Stimulated activated CD8-positive, alpha-beta memory T cell treated with anti-CD3 and anti-CD28 coated beads, Interleukin-15, amount 100 ng/mL, for 24 hours (primary cell): ENCODE results near the gene AKAP13.
"Not testable (repeated sequence)": the region's sequence is repeated elsewhere in the genome, so short reads cannot be mapped to it uniquely, and the experiment has no call there.

Source experiments
- DNase-seq: peaks from one replicate; pipeline ENCODE4 v3.0.0-alpha.2; 2020; ENCODE audit warnings: low read depth

Gene AKAP13

DNA sequence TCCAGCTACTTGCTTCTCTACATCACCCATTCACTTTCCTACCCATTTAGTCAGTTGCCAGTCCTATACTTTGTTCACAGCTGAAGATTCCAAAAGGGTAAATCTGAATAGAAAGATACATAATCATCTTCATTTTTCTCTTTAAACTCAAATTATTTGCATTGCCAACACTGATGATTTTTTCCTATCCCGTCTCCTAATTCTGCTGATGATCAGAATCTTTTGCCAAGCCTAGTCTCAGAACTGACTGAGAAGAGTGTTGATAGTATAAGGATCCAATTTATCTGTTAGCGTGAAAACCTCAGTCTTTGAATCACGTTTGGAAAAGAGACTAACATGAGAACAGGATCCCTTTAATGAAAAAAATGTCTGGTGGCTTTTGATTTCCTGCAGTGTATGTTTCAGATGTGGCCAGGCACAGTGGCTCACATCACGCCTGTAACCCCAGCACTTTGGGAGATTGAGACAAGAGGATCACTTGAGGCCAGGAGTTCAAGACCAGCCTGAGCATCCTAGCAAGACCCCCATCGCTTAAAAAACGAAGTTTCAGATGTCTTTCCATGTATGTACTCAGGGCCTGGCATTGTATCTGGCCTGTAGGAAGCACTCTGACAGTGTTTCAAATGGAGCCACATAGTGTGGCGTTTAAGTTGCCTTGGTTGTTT is 244.9 kb downstream of the AKAP13 start:
- DNase-seq = no peak

DNA sequence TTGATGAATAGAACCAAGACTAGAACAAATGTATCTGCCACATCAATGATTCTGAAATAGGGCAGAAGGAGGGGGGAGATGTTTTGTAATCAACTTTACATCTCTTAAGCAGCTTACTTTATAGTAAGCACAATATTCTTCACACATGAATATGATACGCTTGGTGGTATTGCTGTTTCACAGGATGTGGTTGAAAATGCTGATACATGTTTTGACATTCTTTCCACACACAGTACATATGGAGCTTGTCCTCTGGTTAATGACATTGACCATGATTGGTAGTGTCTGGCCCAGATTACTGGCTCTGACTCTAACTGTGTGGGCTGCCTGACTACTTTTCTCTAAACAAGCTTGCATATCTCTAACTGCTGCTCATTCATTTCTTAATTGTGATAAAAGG is 245.5 kb downstream of the AKAP13 start:
- DNase-seq = no peak

DNA sequence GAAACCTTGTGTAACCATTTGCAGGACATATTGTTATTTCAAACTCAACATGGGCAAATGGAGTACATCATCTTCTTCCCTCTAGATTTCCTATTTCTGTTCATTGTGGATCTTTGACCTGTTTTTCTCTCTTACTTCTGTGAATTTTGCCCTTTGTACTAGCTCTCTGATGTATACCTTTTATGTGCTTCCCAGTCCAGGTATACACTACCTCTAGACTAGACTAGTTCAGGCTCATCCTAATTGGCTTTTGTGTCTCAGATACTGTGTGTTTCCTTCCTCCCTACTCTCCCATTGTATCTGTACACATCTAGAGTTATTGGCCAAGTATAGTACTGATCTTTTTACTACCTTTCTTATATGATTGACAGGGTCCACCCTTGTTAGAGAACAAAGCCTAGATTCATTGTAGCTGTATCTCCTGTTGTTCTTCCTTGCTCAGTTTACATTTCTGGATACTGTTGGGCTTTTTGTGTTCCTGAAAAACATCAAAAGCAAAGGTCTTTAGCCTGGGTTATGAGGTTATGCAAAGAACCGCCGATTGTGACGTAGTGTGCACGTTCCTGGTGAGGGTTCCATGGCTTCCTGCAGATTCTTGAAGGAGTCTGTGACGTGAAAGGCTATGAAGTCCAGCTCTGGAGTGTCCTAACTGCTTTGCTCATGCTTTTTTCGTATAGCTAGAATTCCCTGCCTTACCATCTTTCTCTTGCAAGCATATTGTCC is 247.0 kb downstream of the AKAP13 start:
- DNase-seq = no peak

DNA sequence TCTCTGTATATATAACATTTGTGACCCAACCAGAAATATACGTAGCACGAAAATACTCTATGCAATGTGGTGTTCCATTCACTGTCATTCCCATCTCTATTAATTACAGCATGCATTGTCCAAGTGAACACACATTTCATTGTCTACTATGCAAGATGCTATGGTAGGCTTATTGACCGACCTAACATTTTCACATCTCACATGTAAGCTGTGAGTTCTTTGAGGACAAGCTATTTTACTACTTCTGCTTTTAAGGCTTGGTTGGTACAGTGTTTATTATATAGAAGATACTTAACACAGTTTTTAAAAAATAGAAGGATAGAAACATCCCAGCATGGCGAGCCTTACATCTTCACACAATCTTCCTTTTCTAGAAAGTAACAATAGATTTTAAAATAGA is 249.9 kb downstream of the AKAP13 start:
- DNase-seq = no peak

DNA sequence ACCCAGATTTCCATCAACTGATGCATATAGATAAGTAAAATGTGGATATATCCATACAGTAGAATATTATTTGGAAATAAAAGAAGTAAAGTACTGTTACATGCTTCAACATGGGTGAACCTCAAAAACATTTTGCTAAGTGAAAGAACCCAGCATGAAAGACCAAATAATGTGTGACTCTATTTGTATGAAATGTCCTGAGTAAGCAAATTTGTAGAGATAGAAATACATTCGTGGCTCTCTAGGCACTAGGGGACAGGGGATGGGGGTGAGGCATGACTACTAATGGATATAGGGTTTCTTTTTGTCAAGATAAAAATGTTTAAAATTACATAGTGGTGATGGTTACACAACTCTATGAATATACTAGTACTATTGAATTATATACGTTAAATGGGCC is 250.6 kb downstream of the AKAP13 start:
- DNase-seq = no peak

DNA sequence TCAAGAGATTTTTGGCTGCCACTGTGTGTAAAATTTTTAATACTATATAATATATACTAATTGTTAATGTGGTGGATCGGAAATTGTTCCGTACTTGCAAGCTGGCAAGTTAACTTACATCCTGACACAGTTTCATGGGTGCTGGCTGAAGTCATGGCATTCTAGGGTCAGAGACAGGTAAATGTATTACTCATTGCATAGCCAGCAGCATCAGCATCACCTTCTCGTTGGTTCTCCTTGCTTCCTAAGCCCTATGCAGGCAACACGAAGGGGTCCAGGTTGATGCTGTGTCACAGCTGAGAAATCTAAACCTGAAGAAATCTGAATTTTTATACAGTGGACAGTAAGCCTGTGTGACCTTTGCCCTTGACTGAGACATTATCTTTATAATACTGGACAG is 251.6 kb downstream of the AKAP13 start:
- DNase-seq = no peak

DNA sequence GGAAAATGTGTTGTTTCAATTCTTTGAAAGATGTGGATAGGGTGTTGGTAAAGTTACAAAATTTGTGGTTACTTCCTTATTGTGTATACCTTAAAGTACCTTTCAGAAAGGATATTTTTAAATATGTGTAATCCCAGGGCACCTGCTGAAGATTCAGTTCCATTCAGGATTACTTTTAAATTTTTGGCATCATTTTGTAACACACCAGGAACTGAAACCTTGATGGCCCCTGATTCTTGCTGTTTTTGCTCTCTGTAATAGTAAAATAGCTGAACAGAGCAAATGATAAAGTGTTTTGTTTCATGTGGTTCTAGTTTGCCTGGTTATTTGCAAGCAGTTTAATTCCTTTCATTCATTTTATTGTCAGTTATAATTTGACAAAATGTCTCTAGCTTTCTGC is 253.5 kb downstream of the AKAP13 start:
- no peak for DNase-seq

DNA sequence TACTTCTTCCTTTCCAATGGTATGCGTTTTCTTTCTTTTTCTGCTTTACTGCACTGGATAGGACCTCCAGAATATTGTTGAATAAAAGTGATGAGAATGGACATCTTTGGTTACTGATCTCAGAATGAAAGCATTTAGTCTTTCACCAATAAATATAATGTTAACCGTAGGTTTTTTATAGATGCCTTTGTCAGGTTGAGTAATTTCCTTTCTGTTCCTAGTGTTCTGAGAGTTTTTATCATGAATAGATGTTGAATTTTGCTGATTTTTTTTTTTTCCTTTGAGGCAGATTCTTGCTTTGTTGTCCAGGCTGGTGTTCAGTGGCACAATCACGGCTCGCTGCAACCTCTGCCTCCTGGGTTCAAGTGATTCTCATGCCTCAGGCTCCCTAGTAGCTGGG is 255.9 kb downstream of the AKAP13 start:
- DNase-seq = no peak

DNA sequence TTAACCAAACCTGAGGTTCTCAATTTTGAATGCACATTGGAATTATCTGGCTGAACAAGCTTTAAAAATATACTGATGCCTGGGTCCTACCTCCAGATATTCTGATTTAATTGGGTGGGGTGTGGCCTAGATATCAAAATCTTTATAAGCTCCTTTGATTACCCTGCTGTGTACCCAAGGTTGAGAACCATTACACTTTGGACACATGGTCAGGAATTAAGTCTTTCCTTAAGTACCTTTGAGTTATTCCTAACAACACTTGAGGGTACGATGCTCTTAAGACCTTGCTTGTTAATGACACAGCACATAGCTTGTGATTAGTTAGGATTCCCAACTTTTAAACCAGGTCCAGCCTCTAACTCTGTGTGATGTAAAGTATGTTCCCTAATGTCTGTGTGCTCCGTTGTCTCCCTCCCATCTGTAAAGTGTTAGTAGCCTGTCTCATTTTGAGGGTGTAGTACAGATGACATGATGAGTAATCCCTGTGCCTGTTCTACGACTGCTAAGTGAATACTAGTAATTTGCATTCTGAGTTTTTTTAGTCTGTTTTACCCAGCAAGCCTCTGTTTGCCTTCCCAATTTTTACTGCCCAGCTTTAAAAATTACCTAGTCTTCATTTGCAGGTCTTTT is 259.5 kb downstream of the AKAP13 start:
- DNase-seq = no peak

DNA sequence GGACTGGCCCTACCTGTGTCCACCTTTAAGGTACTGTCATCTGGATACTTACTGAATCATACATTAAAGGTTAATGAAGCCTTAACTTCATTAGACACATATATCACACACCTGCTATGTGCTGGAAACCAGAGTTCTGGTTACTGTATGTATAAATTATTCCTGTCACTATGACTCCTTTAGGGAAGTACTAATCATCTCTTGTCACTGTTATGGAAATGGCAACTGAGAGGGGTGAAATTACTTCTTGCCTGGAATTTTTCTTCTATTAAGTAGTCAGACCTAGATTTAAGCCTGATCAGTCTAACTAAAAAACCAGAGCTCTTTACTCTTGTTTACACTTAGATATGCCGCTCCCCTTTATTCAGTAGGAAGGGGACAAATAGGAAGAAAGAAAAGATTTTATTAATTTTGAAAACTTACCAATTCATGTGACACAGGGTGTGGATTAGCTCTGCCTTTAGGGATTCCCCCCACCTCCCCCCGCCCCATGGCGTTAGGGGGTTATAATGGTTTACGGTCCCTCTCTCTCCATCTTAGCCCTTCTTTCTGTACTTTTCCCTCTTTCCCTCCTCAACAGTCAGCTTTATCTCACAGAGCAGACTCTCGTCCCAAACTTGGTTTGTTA is 261.8 kb downstream of the AKAP13 start:
- DNase-seq = no peak

DNA sequence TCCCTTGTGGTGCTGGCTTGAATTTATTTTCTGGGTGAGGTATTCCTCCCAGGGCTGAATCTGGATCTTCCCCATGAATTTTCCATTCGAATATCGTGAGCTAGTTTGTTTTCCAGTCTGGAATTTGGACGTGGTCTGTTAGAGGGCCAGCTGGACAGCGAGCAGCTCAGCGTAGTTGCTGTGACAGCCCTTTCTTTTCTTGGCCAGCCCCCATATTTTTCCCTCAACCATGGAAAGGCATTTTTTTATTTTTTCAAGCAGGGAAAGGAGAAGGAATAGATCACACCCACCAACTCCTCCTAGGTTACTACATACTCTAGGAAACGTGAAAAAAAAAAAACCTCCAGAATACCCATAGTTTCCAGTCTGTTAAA is 262.3 kb downstream of the AKAP13 start:
- no peak for DNase-seq

DNA sequence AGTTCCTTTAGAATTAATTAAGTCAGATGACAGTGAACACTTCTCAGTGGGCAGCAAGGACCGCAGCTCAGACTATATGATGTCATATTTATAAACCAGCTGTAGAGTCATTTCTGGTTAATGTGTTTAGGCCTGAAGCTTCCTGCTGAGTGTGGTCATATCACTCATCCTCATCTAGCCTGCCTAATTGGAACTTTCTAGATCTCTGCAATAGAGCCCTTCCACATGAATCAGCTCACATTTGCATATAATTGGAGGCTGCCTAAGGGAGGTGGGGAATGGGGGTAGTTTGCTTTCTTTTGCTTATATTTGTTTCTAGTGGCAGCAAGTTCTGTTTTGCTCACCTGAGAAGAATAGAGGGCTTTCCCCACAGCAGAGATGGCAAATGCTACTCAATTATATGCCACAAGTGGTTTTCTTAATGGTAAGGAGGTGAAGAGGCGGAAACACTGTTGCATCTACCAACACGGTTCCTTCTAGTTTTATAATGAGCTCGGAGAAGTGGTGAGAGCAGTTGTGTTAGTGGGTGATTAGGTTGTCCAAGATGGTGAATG is 266.2 kb downstream of the AKAP13 start:
- DNase-seq = no peak

DNA sequence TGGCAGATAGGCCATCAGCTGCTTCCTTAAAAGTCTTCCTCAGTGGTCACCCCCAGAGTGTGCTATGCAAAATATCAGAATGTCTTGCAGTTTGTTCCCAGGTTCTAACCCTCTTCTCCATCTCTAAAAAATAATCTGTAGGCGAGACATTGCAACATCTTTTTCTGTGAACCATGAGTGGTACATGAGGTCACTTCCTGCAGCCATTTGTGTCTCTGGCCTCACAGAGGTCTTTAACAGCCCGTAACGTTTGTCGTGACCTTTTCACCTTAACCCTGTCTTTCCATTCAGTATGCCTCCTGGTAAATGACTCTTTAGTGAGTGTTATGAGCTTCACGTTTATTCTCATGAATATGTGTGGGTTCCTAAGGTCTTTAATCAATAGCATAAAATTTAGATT is 269.0 kb downstream of the AKAP13 start:
- no peak for DNase-seq

DNA sequence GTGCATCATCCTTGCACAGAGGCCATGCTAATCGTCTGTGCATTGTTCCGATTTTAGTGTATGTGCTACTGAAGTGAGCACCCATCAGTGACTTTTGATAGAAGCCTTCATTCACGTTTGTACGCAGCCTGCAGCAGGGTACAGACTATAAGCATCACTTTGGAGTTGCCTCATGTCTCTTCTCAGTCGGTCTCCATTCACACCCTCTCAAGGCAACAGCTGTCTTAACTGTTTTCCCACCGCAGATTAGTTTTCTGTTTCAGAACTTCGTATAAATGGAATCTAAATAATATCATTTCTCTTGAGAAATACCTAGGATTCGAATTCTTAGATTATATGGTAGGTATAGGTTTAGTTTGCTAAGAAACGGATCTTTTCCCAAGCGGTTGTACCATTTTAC is 271.1 kb downstream of the AKAP13 start:
- DNase-seq = no peak

DNA sequence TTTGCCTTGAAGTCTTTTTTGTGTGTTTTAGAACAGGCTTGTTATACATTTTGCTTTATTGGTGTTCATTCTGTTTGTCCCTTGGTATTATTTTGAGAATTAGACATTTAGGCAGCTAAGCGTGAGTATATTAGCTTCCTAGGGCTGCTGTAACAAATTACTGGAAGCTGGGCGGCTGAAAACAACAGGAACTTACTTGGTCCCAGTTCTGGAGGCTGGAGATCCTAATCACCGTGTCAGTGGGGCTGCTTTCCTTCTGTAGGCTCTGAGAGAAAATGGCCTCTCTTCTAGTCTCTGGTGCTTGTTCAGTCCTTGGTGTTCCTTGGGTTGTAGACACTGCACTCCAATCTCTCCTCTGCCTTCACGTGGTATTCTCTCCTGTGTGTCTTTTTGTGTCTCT is 272.1 kb downstream of the AKAP13 start:
- DNase-seq = no peak

DNA sequence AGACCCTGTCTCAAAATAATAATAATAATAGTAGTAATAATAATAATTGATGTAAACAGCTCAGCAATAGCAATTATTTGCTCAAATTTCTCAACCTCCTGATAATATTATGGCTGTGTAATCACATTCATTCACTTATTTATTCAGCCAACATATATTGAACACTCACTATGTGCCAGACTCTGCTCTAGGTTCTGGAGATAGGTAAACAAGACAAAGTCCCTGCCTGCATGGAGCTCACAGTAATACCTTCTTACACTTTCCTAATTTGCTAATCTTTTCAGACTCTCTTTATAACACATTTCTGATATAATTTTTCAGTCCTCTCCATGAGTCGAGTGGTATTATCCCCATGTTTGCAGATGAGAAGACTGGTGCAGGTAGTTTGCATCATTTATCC is 276.7 kb downstream of the AKAP13 start:
- DNase-seq = no peak

DNA sequence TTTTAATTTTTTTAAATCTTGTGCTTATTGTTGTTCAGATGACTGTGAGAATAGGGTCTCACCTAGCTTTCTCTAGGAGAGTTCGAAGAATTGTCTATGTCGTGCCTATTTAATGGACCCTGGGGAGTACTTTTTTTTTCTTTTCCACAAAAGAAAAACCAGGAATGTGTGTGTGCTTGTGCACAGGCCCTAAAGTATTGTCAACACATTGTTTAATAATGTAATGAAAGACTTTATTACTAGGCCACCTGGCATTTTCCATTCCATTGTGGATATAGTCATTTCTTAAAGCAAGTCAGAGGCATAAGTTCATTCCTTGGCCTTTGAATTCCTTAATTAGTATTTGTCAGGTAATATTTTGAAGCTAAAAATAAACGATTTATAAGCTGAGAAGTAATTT is 278.4 kb downstream of the AKAP13 start:
- no peak for DNase-seq

DNA sequence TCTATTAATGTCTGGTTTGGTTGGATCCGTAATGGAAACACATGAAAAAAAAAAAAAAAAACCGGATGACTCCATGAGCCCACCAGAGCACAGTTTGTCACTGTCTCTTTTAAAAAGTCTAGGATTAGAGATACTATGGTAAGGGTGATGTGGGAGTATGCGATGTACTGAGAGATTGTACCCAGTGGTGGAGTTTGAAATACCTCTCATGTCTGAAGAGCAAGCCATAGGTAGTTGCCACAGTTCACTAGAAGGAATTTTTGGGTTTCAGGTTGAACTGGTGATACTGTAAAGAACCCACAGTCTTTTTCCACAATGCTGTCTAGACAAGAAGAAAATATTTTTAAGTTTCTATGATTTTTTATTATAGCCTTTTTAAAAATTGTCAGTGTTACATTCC is 281.5 kb downstream of the AKAP13 start:
- no peak for DNase-seq

DNA sequence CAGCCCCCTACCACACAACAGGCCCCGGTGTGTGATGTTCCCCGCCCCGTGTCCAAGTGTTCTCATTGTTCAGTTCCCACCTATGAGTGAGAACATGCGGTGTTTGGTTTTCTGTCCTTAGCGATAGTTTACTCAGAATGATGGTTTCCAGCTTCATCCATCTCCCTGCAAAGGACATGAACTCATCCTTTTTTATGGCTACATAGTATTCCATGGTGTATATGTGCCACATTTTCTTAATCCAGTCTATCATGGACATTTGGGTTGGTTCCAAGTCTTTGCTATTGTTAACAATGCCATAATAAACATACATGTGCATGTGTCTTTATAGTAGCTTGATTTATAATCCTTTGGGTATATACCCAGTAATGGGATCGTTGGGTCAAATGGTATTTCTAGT is 285.3 kb downstream of the AKAP13 start:
- not testable (repeated sequence) for DNase-seq

DNA sequence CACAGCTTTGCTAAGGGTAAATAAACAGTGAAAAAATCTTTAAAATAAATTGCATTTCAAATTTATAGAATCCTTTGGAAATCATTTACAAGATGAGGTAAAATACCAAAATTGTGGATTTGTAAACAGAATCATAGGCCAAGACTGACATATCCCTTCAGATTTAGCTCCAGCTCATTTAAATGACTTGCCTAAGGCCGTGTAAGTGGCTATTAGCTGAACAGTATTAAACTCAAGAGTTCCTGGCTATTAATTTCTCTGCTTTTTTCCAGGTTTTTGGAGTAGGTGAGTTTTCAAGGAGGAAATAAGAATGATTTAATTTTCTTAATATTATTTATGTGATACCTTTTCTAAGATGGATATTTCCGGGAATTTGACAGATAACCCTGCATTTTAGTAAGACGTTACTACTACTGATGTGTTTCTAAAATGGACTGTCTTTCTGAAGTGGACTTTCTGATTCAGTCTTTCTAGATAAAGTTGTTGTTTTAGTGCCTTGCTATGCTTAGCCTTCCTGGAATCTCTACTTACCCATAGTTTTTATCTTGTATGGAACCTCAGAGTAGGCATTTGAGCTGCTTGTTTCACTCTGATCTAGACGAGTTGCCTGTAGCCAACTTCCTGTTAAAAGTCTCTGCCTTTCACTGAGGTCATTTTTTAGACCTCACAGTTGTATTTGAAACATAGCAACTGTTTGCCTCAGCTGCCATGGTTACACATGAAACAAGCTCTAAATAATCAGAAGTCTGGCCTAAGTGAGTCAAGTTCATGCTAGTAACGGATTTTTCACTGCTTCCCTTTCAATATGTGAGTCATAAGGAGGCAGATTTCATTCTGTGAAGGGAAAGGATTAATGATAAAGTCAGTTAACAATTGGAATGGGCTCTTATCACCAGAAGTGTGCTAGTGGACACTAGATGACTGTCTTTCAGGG is 287.4 kb downstream of the AKAP13 start:
- DNase-seq = no peak

DNA sequence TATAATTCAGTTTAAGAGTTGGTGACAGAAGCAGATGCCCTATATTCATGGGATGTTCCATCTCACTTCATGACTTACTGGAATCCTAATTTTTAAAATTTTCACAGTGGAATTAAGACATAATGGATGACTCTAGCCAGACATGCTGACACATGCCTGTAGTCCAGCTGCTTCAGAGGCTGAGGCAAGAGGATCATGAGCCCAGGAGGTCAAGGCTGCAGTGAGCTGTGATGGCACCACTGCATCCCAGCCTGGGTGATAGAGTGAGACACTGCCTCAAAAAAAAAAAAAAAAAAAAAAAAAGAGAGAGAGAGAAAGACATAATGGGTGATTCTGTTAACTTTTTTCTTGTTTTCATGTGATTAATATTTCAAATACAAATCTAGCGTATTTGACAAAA is 290.8 kb downstream of the AKAP13 start:
- DNase-seq = no peak
